Measurements from ENCODE around the gene RBSN.
A peak's percentile ranks its signal among the peaks of the same experiment; 100 is the strongest.

RBSN gene

DNA sequence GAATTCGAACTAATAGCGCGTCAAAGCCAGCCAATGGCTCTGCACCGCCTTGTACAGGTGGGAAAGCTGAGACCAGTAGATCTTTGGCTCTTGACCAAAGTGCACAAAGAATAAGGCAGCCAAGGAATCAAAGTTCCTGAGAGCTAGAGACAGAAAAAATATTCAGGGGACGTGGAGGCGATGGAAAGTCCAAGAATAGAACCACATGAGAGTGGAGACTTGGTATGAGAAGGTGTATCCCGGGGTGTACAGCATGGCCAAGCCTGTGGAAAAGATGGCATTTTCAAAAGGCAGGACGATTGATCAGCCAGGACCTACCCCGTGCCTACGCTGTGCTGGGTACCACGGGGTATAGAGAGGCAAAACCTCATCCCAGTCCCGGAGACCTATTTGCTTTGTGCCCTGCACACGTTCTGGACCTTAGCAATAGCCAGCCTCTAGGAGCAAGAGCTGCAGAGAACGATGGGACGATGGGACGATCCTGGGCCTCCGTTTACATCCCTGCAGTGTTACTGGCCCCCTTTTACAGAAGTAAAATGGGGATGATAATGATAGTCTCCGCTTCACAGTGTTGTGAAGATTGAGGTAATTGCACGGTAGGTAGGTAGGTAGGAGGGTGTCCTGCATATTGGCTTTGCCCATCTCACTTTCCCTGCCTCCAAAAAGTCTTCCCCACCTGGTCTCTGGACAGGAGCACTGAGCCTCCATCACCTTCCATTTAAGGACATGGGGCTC is 583 bp upstream of the RBSN start:
- no peak for DNase-seq (ENCODE audit: low spot score)

- peak; percentile 41 for DNase-seq (ENCODE audit: low spot score)
Observed at GRCh38 chr3:15097891-15098290, 1.1 kb downstream of the RBSN start.

DNA sequence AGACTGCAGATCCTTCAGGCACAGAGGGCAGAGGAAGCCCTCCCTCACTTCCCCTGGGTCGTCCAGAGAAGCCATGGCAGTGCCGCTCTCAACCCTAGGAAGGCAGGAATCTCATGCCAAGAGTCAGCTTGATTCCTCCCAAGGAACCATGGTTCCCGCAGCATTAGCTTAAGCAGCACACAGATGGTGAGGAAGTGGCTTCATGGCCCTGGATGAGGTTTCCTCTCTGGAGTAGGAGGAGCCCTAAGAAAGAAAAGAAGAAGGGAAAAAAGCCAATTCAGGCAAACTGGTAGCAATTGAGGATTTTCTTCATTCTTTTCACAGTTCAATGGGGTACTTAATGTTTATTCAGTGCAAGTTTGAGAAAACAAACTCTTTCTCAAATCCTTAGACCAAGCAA is 2.9 kb downstream of the RBSN start:
- DNase-seq (ENCODE audit: low spot score) = no peak

- DNase-seq (ENCODE audit: low spot score) = no peak
Observed at GRCh38 chr3:15094187-15094875, 4.6 kb downstream of the RBSN start.

DNA sequence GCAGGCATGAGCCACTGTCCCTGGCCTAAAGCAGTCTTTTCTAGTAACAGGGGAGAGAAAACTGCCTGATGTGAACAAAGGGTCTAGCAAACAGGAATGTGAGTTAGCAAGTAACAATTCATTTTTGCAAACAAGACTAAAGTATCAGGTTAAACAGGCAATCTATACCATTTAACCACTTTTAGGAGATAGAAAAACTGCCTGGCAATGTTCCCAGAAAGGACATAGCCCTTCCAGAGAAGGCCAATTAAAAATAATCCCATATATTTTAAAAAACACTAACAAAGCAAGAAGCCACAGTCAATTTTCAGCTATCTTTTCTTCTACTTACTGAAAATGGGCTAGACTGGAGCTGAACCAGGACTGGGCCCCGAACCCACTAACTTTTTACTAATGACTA is 6.3 kb downstream of the RBSN start:
- no peak for DNase-seq (ENCODE audit: low spot score)

DNA sequence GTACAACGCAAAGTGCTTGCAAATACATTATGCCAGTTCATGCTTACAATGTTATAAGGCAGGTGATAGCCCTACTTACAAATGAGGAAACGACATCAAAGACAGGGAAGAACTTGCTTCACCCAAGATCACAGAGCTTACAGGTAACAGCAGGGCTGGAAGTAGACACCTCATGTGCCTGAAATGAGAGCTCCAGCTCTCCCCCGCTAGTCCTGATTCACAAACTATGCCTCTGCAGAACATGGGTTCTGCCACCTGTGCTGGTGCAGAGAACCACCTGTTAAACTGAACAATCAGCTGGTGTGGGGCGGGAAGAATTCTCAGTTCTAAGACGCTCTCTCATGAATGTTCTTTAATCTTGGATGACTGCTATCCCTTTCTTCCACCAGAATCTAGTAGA is 7.4 kb downstream of the RBSN start:
- no peak for DNase-seq (ENCODE audit: low spot score)

GRCh38 chr3:15089201-15089600 is 9.7 kb downstream of the RBSN start:
- DNase-seq (ENCODE audit: low spot score) = no peak

DNA sequence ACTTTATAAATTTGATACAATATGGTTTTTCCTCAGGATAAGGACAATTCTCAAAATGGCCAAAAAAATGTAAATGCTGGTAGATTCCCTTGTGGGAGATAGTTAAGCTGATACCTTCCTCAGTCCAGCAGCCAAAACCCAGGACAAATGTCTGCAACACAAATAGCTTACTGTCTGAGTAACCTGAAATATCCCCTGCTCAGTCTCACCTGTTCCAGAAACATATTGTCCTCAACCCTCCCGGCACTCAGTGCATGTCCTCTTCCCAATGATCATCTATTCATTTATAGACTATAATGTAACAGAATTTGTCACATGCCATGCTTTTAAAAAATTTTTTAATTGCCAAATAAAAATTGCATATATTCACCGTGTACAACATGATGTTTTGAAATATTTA is 12.2 kb downstream of the RBSN start:
- no peak for DNase-seq (ENCODE audit: low spot score)

- no peak for DNase-seq (ENCODE audit: low spot score)
Observed at GRCh38 chr3:15086263-15086662, 12.7 kb downstream of the RBSN start.

- no peak for DNase-seq (ENCODE audit: low spot score)
Observed at GRCh38 chr3:15083252-15083651, 15.7 kb downstream of the RBSN start.

- no peak for DNase-seq (ENCODE audit: low spot score)
Observed at GRCh38 chr3:15081960-15082664, 16.8 kb downstream of the RBSN start.

- DNase-seq (ENCODE audit: low spot score) = no peak
Observed at GRCh38 chr3:15079091-15079490, 19.9 kb downstream of the RBSN start.

DNA sequence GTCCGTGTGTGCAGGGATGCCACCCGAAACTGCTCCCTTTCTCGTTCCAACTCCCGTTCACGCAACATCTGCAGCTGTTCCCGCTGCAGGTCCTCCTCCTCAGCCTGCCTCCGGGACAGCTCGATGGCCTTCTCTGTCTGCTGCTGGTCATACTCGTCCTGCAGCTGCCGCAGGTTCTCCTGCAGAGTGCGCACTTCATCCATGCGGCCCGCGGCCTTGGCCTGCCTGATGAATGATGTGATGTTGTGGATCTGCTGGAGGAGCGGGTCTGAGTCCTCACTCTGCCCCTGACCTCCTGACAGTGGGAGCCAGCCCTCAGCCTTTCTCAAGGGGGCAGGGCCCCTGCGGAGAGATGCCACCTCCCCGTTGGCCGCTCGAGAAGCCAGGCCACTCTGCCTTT is 24.4 kb downstream of the RBSN start:
- no peak for DNase-seq (ENCODE audit: low spot score)

DNA sequence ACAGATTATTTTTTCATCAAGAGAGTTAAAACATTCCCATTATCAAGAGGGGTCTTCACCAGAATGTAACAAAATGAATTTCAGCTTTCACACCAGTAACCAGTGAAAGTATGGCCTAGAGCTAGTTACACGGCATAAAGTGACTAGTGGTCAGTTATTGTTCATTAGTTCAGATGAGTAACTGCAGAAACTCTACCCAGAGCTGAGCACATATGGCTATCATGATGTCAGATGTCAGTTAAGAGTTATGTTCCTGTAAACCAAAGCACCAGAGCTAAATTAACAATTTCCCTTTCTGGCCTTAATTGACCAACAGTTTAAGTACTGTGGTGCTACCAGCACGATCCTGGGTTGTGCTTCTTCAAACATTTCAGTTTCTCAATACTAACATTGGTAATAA is 27.2 kb downstream of the RBSN start:
- DNase-seq (ENCODE audit: low spot score) = no peak

DNA sequence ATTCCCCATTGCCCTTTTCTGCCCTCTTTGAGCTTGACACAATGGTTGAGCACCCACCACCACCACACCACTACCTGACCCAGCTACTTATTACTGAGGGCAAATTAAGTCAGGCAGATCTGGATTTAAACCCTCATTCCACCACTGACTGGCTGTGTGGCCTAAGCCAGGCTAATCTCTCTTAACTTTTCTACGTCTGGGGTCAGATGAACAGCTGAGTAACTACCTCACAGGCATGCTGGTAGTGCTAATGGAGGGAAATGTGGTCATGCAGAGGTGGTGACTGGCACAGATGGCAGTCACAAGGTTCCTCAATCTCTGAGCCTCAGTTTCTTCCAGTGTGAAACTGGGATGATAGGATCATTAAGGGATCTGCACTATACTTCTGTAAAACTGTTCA is 29.5 kb downstream of the RBSN start:
- DNase-seq (ENCODE audit: low spot score) = no peak

GRCh38 chr3:15066467-15066866 is 32.5 kb downstream of the RBSN start:
- no peak for DNase-seq (ENCODE audit: low spot score)

- no peak for DNase-seq (ENCODE audit: low spot score)
Observed at GRCh38 chr3:15065550-15066007, 33.4 kb downstream of the RBSN start.

- DNase-seq (ENCODE audit: low spot score) = peak; percentile 90
Observed at GRCh38 chr3:15064835-15065549, 34.0 kb downstream of the RBSN start, which contains the start of gene MRPS25. TSS of gene MRPS25 (minus strand) at chr3:15065315. CDS start at chr3:15065194, 121 bp downstream.

- peak; percentile 33 for DNase-seq (ENCODE audit: low spot score)
Observed at GRCh38 chr3:15064299-15064834, 34.6 kb downstream of the RBSN start.

DNA sequence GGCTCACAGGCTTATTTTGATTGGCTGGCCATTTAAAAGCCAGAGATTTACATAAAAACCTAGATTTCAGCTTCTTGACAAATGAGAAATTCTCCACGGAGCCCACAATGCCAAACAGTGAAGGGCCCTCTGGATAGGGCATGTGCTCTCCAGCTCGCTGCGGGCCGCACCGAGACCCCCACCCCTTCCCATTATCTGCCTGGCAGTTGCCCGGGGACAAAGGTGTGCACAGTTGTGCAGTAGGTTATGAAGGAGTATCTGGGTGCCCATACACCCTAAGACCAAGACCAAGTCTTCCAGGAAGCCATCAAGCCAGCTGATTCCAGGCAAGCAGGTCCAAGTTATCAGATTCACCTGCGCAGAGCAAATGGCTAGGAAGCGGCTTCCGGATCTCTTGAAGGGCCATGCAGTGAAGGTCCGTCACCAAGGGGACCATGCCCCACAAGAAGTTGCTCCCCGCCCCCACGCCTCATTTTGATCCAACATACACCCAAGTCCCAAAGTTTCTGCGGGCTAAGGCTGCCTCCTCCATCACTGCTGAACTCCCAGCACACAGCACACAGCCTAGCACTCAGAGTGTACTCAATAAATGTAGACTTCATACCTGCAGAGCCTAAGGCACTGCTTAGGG is 35.2 kb downstream of the RBSN start:
- no peak for DNase-seq (ENCODE audit: low spot score)

DNA sequence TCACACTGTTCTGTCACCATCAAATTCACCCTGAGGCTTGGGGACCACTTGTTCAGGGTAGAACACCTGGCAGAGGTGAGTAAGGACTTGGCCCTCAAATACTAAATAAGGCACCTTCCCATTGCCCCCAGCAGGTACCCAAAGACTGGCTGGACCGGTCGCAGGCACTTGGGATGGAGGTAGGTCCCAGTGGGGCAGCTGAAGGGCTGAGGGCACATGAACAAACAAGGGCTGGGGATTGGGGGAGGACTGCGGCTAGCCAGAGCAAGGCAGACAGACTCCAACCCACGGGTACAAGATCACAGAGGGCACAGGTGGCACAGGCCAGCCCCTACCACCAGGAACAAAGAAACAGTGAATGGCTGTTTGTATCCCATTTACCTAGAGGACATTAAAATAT is 35.7 kb downstream of the RBSN start:
- no peak for DNase-seq (ENCODE audit: low spot score)

DNA sequence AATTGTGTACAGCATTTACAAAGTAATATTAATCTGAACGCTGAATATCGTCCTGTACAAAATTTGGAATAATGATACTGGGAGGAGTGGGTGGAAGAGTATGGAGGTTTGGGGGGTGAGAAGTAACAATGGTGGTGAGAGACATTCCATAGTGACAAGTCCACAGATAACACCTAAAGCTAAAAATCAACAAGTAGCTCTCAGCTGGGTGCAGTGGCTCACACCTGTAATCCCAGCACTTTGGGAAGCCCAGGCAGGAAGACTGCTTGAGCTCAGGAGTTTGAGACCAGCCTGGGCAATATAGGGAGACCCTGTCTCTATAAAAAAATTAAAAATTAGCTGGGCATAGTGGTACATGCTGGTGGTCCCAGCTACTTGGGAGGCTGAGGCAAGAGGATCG is 38.9 kb downstream of the RBSN start:
- no peak for DNase-seq (ENCODE audit: low spot score)

All from activated CD4-positive, alpha-beta T cell treated with anti-CD3 and anti-CD28 coated beads, Interleukin-2, Interleukin-4, amounts not matched to agents 100 ng/mL and 50 ng/mL, durations not matched to agents 16 hours and 8 hours (primary cell).